Endothelial cell of umbilical vein (primary cell): ENCODE data around the gene TRERF1. TPM values are rescaled to one million over a fixed set of nuclear protein-coding genes. Genes with fewer than 3 reads are reported as not detected.

Experiments used
- Bru-seq: library from RNA; stranded (reverse); fragments of 400-500 nt; gene quantifications from one replicate; lab custom pipeline; 2021; lab: Mats Ljungman, UMichigan
- BruChase-seq, 2 experiments: library from RNA; stranded (reverse); fragments of 400-500 nt; gene quantifications; one replicate each; lab custom pipeline; 2021; lab: Mats Ljungman, UMichigan
- BruUV-seq: library from RNA; stranded (reverse); fragments of 400-500 nt; replicated peaks from 2 replicates; lab custom pipeline; 2021; lab: Mats Ljungman, UMichigan
- CTCF ChIA-PET: fragments of 300-600, 350-600 bp; sonication (Branson Sonifier 250); formaldehyde crosslinking; loops from one replicate; lab custom pipeline; 2021; ENCODE audit warnings: antibody characterized with exemption, inconsistent platforms; lab: Charles Lee
- POLR2A ChIA-PET: fragments of 300-600, 350-600 bp; sonication (Branson Sonifier 250); formaldehyde crosslinking; loops from one replicate; lab custom pipeline; 2021; ENCODE audit warnings: antibody characterized with exemption, inconsistent platforms; lab: Charles Lee
- DNase-seq: peaks from one replicate; pipeline ENCODE4 v3.0.0-alpha.2; 2011; ENCODE audit warnings: low read depth, low spot score
- FAIRE-seq: peaks from 2 replicates; lab custom pipeline; 2011; peaks lifted over from hg19 to GRCh38; lab: Jason Lieb, UNC
- H2AFZ ChIP-seq: 2 replicates; pipeline ENCODE4 v1.6.0; 2012; ENCODE audit warnings: low read depth, low read length, control low read depth, inconsistent platforms
- H3K27ac ChIP-seq: 2 replicates; pipeline ENCODE4 v1.5.1; 2011; ENCODE audit warnings: low read depth, mild to moderate bottlenecking, control low read depth, low read length, moderate library complexity; ENCODE audit not compliant: insufficient read depth
- H3K27me3 ChIP-seq, 2 experiments: 2 replicates each; pipeline versions ENCODE4 v1.6.0 to v1.6.1; 2011; ENCODE audit warnings: low read length in 2 of 2, mixed read lengths in 1 of 2; ENCODE audit not compliant: control insufficient read depth in 2 of 2, insufficient read depth in 2 of 2
- H3K36me3 ChIP-seq, 2 experiments: 2 replicates in 1 of 2; 3 replicates in 1 of 2; pipeline ENCODE4 v1.5.1; 2011; ENCODE audit warnings: low read length in 2 of 2, mild to moderate bottlenecking in 1 of 2, moderate library complexity in 1 of 2; ENCODE audit not compliant: control insufficient read depth in 2 of 2, insufficient read depth in 2 of 2; ENCODE audit errors: extremely low read depth in 1 of 2
- H3K4me1 ChIP-seq: 3 replicates; pipeline ENCODE4 v1.5.1; 2011; ENCODE audit warnings: mild to moderate bottlenecking, low read length; ENCODE audit not compliant: control insufficient read depth, insufficient read depth; ENCODE audit errors: extremely low read depth
- H3K4me2 ChIP-seq: 2 replicates; pipeline ENCODE4 v1.6.1; 2011; ENCODE audit warnings: low read length, control low read depth, mixed read lengths; ENCODE audit not compliant: insufficient read depth
- H3K4me3 ChIP-seq, 3 experiments: fragments of 200-600 bp in 1 of 3; sonication (generic), shearing (Covaris generic) in 1 of 3; replicated peaks in 1 of 3; 2 replicates each; pipeline ENCODE4 v1.5.1; 2011 to 2016; ENCODE audit warnings: control low read depth in 3 of 3, low read length in 3 of 3, mild to moderate bottlenecking in 2 of 3, inconsistent platforms in 1 of 3, low read depth in 1 of 3, moderate library complexity in 1 of 3; ENCODE audit not compliant: insufficient read depth in 1 of 3
- H3K79me2 ChIP-seq: 2 replicates; pipeline ENCODE4 v1.6.0; 2012; ENCODE audit warnings: low read length, inconsistent platforms; ENCODE audit not compliant: control insufficient read depth, insufficient read depth
- H3K9ac ChIP-seq: replicated peaks from 2 replicates; pipeline ENCODE3; 2011; ENCODE audit warnings: low read length, control low read depth; ENCODE audit not compliant: insufficient read depth; ENCODE audit errors: extremely low read depth
- H3K9me1 ChIP-seq: replicated peaks from 3 replicates; pipeline ENCODE4 v1.6.0; 2011; ENCODE audit warnings: mild to moderate bottlenecking, low read length; ENCODE audit not compliant: control insufficient read depth, insufficient read depth; ENCODE audit errors: extremely low read depth
- H3K9me3 ChIP-seq: replicated peaks from 2 replicates; pipeline ENCODE4 v1.5.1; 2012; ENCODE audit warnings: low read length, inconsistent platforms; ENCODE audit not compliant: control insufficient read depth, insufficient read depth
- H4K20me1 ChIP-seq: replicated peaks from 2 replicates; pipeline ENCODE3; 2011; ENCODE audit warnings: mild to moderate bottlenecking, low read length; ENCODE audit not compliant: control insufficient read depth, insufficient read depth; ENCODE audit errors: extremely low read depth
- EZH2 ChIP-seq: IDR thresholded peaks from 2 replicates; pipeline ENCODE4 v1.6.1; 2012; ENCODE audit warnings: borderline replicate concordance, low read depth, mild to moderate bottlenecking, moderate library complexity, low read length, inconsistent platforms; ENCODE audit not compliant: severe bottlenecking
- POLR2A ChIP-seq: IDR thresholded peaks from 2 replicates; pipeline ENCODE4 v1.6.1; 2012; ENCODE audit warnings: low read depth, mild to moderate bottlenecking, control low read depth, low read length
- dilution Hi-C: fragments of 300-500 bp; cut with MboI; formaldehyde crosslinking; loops from one replicate; pipeline ENCODE4 v1.15.0; 2019; ENCODE audit warnings: low sequenced_read_pairs; ENCODE audit not compliant: extremely low pct_ligation_motif_present
- intact Hi-C: fragments of 100-400 bp; cut with micrococcal nuclease; formaldehyde crosslinking; loops from one replicate; pipeline ENCODE4 v1.10.0; 2022
- long read RNA-seq: library from polyadenylated mRNA; stranded (forward); transcript quantifications from one replicate; pipeline ENCODE4 v2.0.0, GENCODE V29; 2021
- polyA minus RNA-seq, 3 experiments: library from RNA; depleted of rRNA, polyadenylated mRNA; stranded (reverse); fragments of >200 nt; gene quantifications; 1 replicate in 1 of 3; 2 replicates in 2 of 3; pipeline ENCODE4 v1.2.3, GENCODE V29; 2011
- polyA plus RNA-seq, 4 experiments: library from polyadenylated mRNA; depleted of rRNA in 3 of 4; stranded (reverse) in 3 of 4; unstranded in 1 of 4; fragments of >200 nt; gene quantifications; 2 replicates each; pipeline versions ENCODE4 v1.2.1 to v1.2.3, GENCODE V29; 2011 to 2012; ENCODE audit warnings: missing spikeins in 1 of 4
- total RNA-seq: library from RNA; stranded (reverse); gene quantifications from 2 replicates; pipeline ENCODE4 v1.2.3, GENCODE V29; 2021

The TRERF1 gene, protein sequence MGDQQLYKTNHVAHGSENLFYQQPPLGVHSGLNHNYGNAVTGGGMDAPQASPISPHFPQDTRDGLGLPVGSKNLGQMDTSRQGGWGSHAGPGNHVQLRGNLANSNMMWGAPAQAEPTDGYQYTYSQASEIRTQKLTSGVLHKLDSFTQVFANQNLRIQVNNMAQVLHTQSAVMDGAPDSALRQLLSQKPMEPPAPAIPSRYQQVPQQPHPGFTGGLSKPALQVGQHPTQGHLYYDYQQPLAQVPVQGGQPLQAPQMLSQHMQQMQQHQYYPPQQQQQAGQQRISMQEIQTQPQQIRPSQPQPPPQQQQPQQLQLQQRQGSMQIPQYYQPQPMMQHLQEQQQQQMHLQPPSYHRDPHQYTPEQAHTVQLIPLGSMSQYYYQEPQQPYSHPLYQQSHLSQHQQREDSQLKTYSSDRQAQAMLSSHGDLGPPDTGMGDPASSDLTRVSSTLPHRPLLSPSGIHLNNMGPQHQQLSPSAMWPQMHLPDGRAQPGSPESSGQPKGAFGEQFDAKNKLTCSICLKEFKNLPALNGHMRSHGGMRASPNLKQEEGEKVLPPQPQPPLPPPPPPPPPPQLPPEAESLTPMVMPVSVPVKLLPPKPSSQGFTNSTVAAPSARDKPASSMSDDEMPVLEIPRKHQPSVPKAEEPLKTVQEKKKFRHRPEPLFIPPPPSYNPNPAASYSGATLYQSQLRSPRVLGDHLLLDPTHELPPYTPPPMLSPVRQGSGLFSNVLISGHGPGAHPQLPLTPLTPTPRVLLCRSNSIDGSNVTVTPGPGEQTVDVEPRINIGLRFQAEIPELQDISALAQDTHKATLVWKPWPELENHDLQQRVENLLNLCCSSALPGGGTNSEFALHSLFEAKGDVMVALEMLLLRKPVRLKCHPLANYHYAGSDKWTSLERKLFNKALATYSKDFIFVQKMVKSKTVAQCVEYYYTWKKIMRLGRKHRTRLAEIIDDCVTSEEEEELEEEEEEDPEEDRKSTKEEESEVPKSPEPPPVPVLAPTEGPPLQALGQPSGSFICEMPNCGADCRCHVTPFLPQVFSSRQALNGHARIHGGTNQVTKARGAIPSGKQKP (N-terminal part only)
- total RNA-seq = 3.4 and 5.5 TPM in 2 replicates
- polyA plus RNA-seq = 0.70 and 0.73 TPM in 2 replicates
- polyA plus RNA-seq (2011; cell fraction: cytosol; rRNA removed) = 0.50 and 0.61 TPM in 2 replicates
- 1.6 and 2.3 TPM in 2 replicates for polyA plus RNA-seq (2011; cell fraction: nucleus; rRNA removed)
- 2.4 and 2.5 TPM in 2 replicates for polyA plus RNA-seq (2012)
- 1.2 and 1.4 TPM in 2 replicates for polyA minus RNA-seq
- 1.8 TPM for polyA minus RNA-seq (2011; cell fraction: cytosol; rRNA and poly(A)+ RNA removed)
- 1.5 and 2.0 TPM in 2 replicates for polyA minus RNA-seq (2011; cell fraction: nucleus; rRNA and poly(A)+ RNA removed)
- Bru-seq, nascent RNA = percentile 54 among the genes with signal in this experiment
- percentile 33 among the genes with signal in this experiment for BruChase-seq, experiment 1, labeled RNA remaining after a 6-hour chase
- percentile 41 among the genes with signal in this experiment for BruChase-seq, experiment 2, labeled RNA remaining after a 2-hour chase
- long read RNA-seq, partial matches to known transcripts = 3 of 4 reads
- long read RNA-seq, other reads (novel, unspliced or antisense) = 1 of 4 reads

DNA sequence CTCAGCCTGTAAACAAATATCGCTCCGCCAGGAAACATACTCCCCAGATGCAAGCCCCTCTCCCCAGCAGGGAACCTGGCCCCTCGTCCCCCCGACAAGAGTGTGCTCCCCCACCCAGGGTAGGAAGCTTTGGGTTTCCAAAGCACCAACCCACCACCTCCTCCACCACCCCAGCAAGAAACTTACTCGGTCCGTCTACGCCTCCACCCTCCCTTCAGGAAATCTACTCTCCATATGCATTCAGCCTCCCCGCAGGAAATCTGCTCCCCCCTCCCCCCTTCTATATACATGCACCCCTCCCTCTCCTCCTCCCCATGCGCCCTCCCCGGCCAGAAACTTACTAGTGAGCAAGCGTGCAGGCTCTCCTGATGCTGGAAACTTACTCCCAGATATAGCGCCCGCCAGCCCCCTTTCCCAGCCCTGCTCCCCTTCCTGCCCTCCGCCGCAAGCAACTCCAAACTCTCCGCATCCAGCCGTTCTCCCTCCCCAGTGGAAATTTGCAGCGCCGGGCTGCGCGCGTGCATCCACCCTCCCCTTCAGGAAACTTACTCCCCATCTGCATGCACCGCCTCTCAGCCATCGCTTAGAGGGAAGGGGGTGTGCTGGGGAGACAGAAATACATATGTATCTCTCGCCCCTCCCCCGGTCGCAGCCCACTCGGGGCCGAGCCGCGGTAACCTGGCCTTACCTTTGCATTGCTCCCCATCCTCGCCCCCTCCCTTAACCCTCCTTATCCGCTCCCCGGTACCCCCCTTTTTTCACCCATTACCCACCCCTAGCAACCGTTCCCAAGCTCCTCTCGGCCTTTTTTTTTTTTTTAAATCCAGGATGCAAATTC, at the start of gene TRERF1:
TSS of gene TRERF1 (minus strand) at position 594 of the 838 bp plus-strand sequence. CDS start 182,336 bp downstream, outside the sequence.
- intact Hi-C loops (loop anchor here (1.0 to 5.0 kb wide), 5 partner anchors 81 to 235 kb away; partner anchors contain the start of gene MRPS10), dilution Hi-C loops (no loop called here)
- no peaks in the 10 kb centered on the region for H3K79me2 ChIP-seq
- BruUV-seq = no TSS peak
- H3K9ac ChIP-seq = no peak within 1 kb of the TSS
- FAIRE-seq (peak; percentile 47), DNase-seq (peak; percentile 30)
- H3K4me3 ChIP-seq = peak within 1 kb of the TSS; percentile 71 to 89 (median 73)
- H3K27me3 ChIP-seq = peaks cover 11 to 33% of the 10 kb centered on the region in 2 experiments
- H4K20me1 ChIP-seq = no peaks in the 10 kb centered on the region
- TF ChIP-seq EZH2 (peak; percentile 31), POLR2A (no peak)
- H3K27ac ChIP-seq = no peak within 1 kb of the TSS
- no peaks in the 10 kb centered on the region for H3K9me1 ChIP-seq
- ChIA-PET POLR2A (interaction anchor here (0.6 kb wide), 2 partner anchors 55 to 639 kb away, joined by 5 to 8 read pairs; no protein-coding TSS in a partner anchor), CTCF (interaction anchor here (0.6 to 2.4 kb wide), 5 partner anchors 19 to 96 kb away, joined by 3 to 18 read pairs (median 4); no protein-coding TSS in a partner anchor)
- peak within 1 kb of the TSS; percentile 97 for H2AFZ ChIP-seq
- no peaks in the 10 kb centered on the region for H3K9me3 ChIP-seq
- peak within 1 kb of the TSS; percentile 82 for H3K4me2 ChIP-seq
- H3K4me1 ChIP-seq = peaks cover 9% of the 10 kb centered on the region
- H3K36me3 ChIP-seq = no peaks in the 10 kb centered on the region
